Activated CD4-positive, alpha-beta T cell treated with anti-CD3 and anti-CD28 coated beads, Interleukin-2, amount 10 ng/mL, durations not matched to agents 24 days and 14 days (primary cell): ENCODE results near the gene DLX2. TPM values are rescaled to one million over a fixed set of nuclear protein-coding genes. Genes with fewer than 3 reads are reported as not detected.
A peak's percentile ranks its signal among the peaks of the same experiment; 100 is the strongest.
"Not testable (repeated sequence)": the region's sequence is repeated elsewhere in the genome, so short reads cannot be mapped to it uniquely, and the experiment has no call there.

Experiments
- DNase-seq: peaks from one replicate; pipeline ENCODE4 v3.0.0; 2022
- H3K27ac Mint-ChIP-seq: one replicate; pipeline ENCODE4 v1.8.0; 2022; ENCODE audit warnings: mild to moderate bottlenecking, mixed read lengths
- H3K27me3 Mint-ChIP-seq: one replicate; pipeline ENCODE4 v1.8.0; 2022; ENCODE audit warnings: mixed read lengths
- H3K36me3 Mint-ChIP-seq: one replicate; pipeline ENCODE4 v1.8.0; 2022; ENCODE audit warnings: low read depth, mild to moderate bottlenecking, mixed read lengths
- H3K4me1 Mint-ChIP-seq: one replicate; pipeline ENCODE4 v1.8.0; 2021; ENCODE audit warnings: mixed read lengths
- H3K4me3 Mint-ChIP-seq: one replicate; pipeline ENCODE4 v1.8.0; 2022; ENCODE audit warnings: mild to moderate bottlenecking, moderate library complexity, mixed read lengths
- H3K9me3 Mint-ChIP-seq: one replicate; pipeline ENCODE4 v1.8.0; 2021; ENCODE audit warnings: mixed read lengths
- intact Hi-C: fragments of 100-400 bp; cut with micrococcal nuclease; formaldehyde crosslinking; loops from one replicate; pipeline ENCODE4 v1.15.1; 2023
- total RNA-seq: library from RNA; stranded (reverse); gene quantifications from 2 replicates; pipeline ENCODE4 v1.2.3, GENCODE V29; 2022

Gene DLX2
- total RNA-seq: 0.26 TPM in 1 of 2 replicates, not detected in the other

- intact Hi-C loops: loop anchor here (1.0 to 10.0 kb wide), 5 partner anchors 8 to 505 kb away; partner anchors contain the start of gene DLX1
- DNase-seq: peak; percentile 87
- peaks cover 5% of the 10 kb centered on the region for H3K9me3 Mint-ChIP-seq
- H3K27me3 Mint-ChIP-seq: peaks cover 76% of the 10 kb centered on the region
- H3K4me1 Mint-ChIP-seq: peaks cover 39% of the 10 kb centered on the region
- H3K27ac Mint-ChIP-seq: peak within 1 kb of the TSS; percentile 84
- H3K4me3 Mint-ChIP-seq: peak within 1 kb of the TSS; percentile 85
- peaks cover 4% of the 10 kb centered on the region for H3K36me3 Mint-ChIP-seq
Observed at GRCh38 chr2:172102391-172103359, at the start of gene DLX2. Gene DLX2, minus strand, starts transcription at chr2:172102900. Its CDS starts 362 bp downstream, at chr2:172102538.

GRCh38 chr2:172147944-172148650, 45.4 kb upstream of the DLX2 start:
- Mint-ChIP-seq H3K27me3 (peaks cover 21% of the 10 kb centered on the region), H3K4me3 (no peak overlapping the region), H3K4me1 (peaks cover 1% of the 10 kb centered on the region), H3K36me3 (no peaks in the 10 kb centered on the region), H3K27ac (no peak overlapping the region), H3K9me3 (peaks cover 3% of the 10 kb centered on the region)
- intact Hi-C loops: no loop called here
- DNase-seq: no peak

- no peak overlapping the region for H3K27ac Mint-ChIP-seq
- no peaks in the 10 kb centered on the region for H3K9me3 Mint-ChIP-seq
- intact Hi-C loops: no loop called here
- no peak overlapping the region for H3K4me3 Mint-ChIP-seq
- DNase-seq: no peak
- H3K4me1 Mint-ChIP-seq: no peaks in the 10 kb centered on the region
- H3K27me3 Mint-ChIP-seq: peaks cover 22% of the 10 kb centered on the region
- H3K36me3 Mint-ChIP-seq: no peaks in the 10 kb centered on the region
Observed at GRCh38 chr2:172143817-172144216, 41.1 kb upstream of the DLX2 start.

- intact Hi-C loops: not testable (repeated sequence)
Observed at GRCh38 chr2:172138727-172139126, 36.0 kb upstream of the DLX2 start.

GRCh38 chr2:172137943-172138342, 35.2 kb upstream of the DLX2 start:
- Mint-ChIP-seq H3K36me3 (no peaks in the 10 kb centered on the region), H3K27ac (no peak overlapping the region), H3K27me3 (peaks cover 24% of the 10 kb centered on the region), H3K4me1 (no peaks in the 10 kb centered on the region), H3K9me3 (peaks cover 3% of the 10 kb centered on the region), H3K4me3 (no peak overlapping the region)
- no peak for DNase-seq
- intact Hi-C loops: no loop called here

More at GRCh38 chr2:172138727-172139126, 36.0 kb upstream of the DLX2 start:
- DNase-seq, H3K9me3 Mint-ChIP-seq, H3K4me3 Mint-ChIP-seq, H3K27ac Mint-ChIP-seq, H3K4me1 Mint-ChIP-seq, H3K36me3 Mint-ChIP-seq: not testable (repeated sequence)
- H3K27me3 Mint-ChIP-seq: peaks cover 24% of the 10 kb centered on the region

GRCh38 chr2:172137109-172137508, 34.4 kb upstream of the DLX2 start:
- Mint-ChIP-seq H3K36me3 (no peaks in the 10 kb centered on the region), H3K27me3 (peaks cover 28% of the 10 kb centered on the region), H3K9me3 (peaks cover 3% of the 10 kb centered on the region), H3K27ac (no peak overlapping the region), H3K4me1 (no peaks in the 10 kb centered on the region), H3K4me3 (no peak overlapping the region)
- intact Hi-C loops: no loop called here
- DNase-seq: no peak

GRCh38 chr2:172135446-172135845, 32.7 kb upstream of the DLX2 start:
- intact Hi-C loops: no loop called here
- H3K9me3 Mint-ChIP-seq: peaks cover 3% of the 10 kb centered on the region

GRCh38 chr2:172134270-172134669, 31.6 kb upstream of the DLX2 start:
- Mint-ChIP-seq H3K36me3 (no peaks in the 10 kb centered on the region), H3K27me3 (peaks cover 23% of the 10 kb centered on the region), H3K27ac (no peak overlapping the region), H3K4me1 (no peaks in the 10 kb centered on the region), H3K4me3 (no peak overlapping the region), H3K9me3 (peaks cover 3% of the 10 kb centered on the region)
- no peak for DNase-seq
- intact Hi-C loops: no loop called here

More at GRCh38 chr2:172135446-172135845, 32.7 kb upstream of the DLX2 start:
- Mint-ChIP-seq H3K27ac (no peak overlapping the region), H3K4me1 (no peaks in the 10 kb centered on the region), H3K4me3 (no peak overlapping the region), H3K36me3 (no peaks in the 10 kb centered on the region), H3K27me3 (peaks cover 27% of the 10 kb centered on the region)
- DNase-seq: no peak

GRCh38 chr2:172131713-172132555, 29.2 kb upstream of the DLX2 start:
- no peak overlapping the region for H3K4me3 Mint-ChIP-seq
- H3K9me3 Mint-ChIP-seq: no peaks in the 10 kb centered on the region
- H3K27me3 Mint-ChIP-seq: peaks cover 17% of the 10 kb centered on the region
- intact Hi-C loops: no loop called here
- DNase-seq: no peak
- no peaks in the 10 kb centered on the region for H3K36me3 Mint-ChIP-seq
- H3K4me1 Mint-ChIP-seq: no peaks in the 10 kb centered on the region
- H3K27ac Mint-ChIP-seq: no peak overlapping the region

GRCh38 chr2:172129404-172129803, 26.7 kb upstream of the DLX2 start:
- peaks cover 8% of the 10 kb centered on the region for H3K27me3 Mint-ChIP-seq
- intact Hi-C loops: loop anchor here (5.0 kb wide), 1 partner anchor 338 kb away; no protein-coding TSS in a partner anchor

GRCh38 chr2:172128484-172128883, 25.8 kb upstream of the DLX2 start:
- peaks cover 8% of the 10 kb centered on the region for H3K27me3 Mint-ChIP-seq
- peaks cover 1% of the 10 kb centered on the region for H3K4me1 Mint-ChIP-seq
- H3K36me3 Mint-ChIP-seq: no peaks in the 10 kb centered on the region
- no peak for DNase-seq
- intact Hi-C loops: loop anchor here (5.0 kb wide), 1 partner anchor 339 kb away; no protein-coding TSS in a partner anchor
- no peak overlapping the region for H3K4me3 Mint-ChIP-seq
- H3K9me3 Mint-ChIP-seq: no peaks in the 10 kb centered on the region
- no peak overlapping the region for H3K27ac Mint-ChIP-seq

More at GRCh38 chr2:172129404-172129803, 26.7 kb upstream of the DLX2 start:
- H3K36me3 Mint-ChIP-seq: no peaks in the 10 kb centered on the region
- no peak for DNase-seq
- no peaks in the 10 kb centered on the region for H3K9me3 Mint-ChIP-seq
- H3K4me1 Mint-ChIP-seq: no peaks in the 10 kb centered on the region
- no peak overlapping the region for H3K4me3 Mint-ChIP-seq
- no peak overlapping the region for H3K27ac Mint-ChIP-seq

- peaks cover 14% of the 10 kb centered on the region for H3K27me3 Mint-ChIP-seq
- no peak overlapping the region for H3K27ac Mint-ChIP-seq
- intact Hi-C loops: no loop called here
- peaks cover 1% of the 10 kb centered on the region for H3K4me1 Mint-ChIP-seq
- no peaks in the 10 kb centered on the region for H3K36me3 Mint-ChIP-seq
- H3K9me3 Mint-ChIP-seq: no peaks in the 10 kb centered on the region
- no peak overlapping the region for H3K4me3 Mint-ChIP-seq
- DNase-seq: no peak
Observed at GRCh38 chr2:172120118-172120517, 17.4 kb upstream of the DLX2 start.

GRCh38 chr2:172119089-172119488, 16.4 kb upstream of the DLX2 start:
- no peak overlapping the region for H3K4me3 Mint-ChIP-seq
- peaks cover 18% of the 10 kb centered on the region for H3K27me3 Mint-ChIP-seq

More at GRCh38 chr2:172119089-172119488, 16.4 kb upstream of the DLX2 start:
- Mint-ChIP-seq H3K27ac (no peak overlapping the region), H3K9me3 (no peaks in the 10 kb centered on the region), H3K4me1 (no peaks in the 10 kb centered on the region), H3K36me3 (no peaks in the 10 kb centered on the region)
- DNase-seq: no peak
- intact Hi-C loops: no loop called here
